ENCODE data around the gene PSMG1. TPM values are rescaled to one million over a fixed set of nuclear protein-coding genes. Genes with fewer than 3 reads are reported as not detected.
"Not testable (repeated sequence)": the region's sequence is repeated elsewhere in the genome, so short reads cannot be mapped to it uniquely, and the experiment has no call there.

PSMG1 gene
- total RNA-seq, 1 experiment from 2014 or later, result 110 TPM

GRCh38 chr21:39164523-39164922 lies 18.7 kb downstream of the PSMG1 start:
- Histone ChIP-seq H3K79me2 (ENCODE audit: low read length) (no peaks in the 10 kb centered on the region), H3K4me1 (ENCODE audit: insufficient read depth, low read length) (no peaks in the 10 kb centered on the region), H4K20me1 (ENCODE audit: low read length) (no peaks in the 10 kb centered on the region), H3K4me2 (ENCODE audit: low read length) (no peak overlapping the region), H3K4me3 (ENCODE audit: low read length) (no peak overlapping the region), H3F3A (ENCODE audit: low read length, unreplicated experiment) (no peaks in the 10 kb centered on the region), H3K27me3 (ENCODE audit: low read length) (no peaks in the 10 kb centered on the region), H3K36me3 (ENCODE audit: low read depth, low read length) (no peaks in the 10 kb centered on the region), H3K27ac (ENCODE audit: low read length) (no peak overlapping the region), H2AFZ (ENCODE audit: low read length) (no peak overlapping the region), H3K9me3 (ENCODE audit: low read length) (peaks cover 7% of the 10 kb centered on the region; the same call in 1 of the 2 replicates), H3K9ac (ENCODE audit: low read length) (no peak overlapping the region), H3K9me2 (replicated peaks; ENCODE audit: low read length) (no peaks in the 10 kb centered on the region)
- ChIA-PET CTCF (no interaction called here), POLR2A (ENCODE audit: unreplicated experiment) (no interaction called here)
- intact Hi-C loops (cut with micrococcal nuclease), result no loop called here
- ATAC-seq (no peak), DNase-seq (no peak)
- TF ChIP-seq CTCF (conservative IDR thresholded peaks at IDR 0.05; ENCODE audit: low read depth, low read length), result no peak
- no TSS peak for BruUV-seq (replicated peaks)

DNA sequence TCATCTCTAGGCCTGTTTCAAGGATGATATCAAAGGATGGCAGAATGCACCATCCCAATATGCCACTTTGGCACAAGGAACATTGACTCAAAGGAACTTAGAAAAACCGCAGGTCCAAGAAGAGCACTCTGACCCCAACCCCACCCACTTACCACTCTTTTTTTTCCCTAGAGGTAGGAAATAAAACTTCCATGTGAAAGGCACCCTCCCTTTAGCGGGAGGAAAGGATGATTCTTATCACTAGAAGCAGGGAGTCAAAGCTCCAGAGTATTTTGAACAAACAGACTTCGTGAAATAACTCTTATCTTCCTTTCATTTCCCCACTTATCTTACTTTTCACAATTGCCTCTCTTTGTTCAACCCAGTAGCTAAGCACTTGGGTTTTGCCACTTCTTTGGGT lies 22.2 kb downstream of the PSMG1 start:
- DNase-seq (no peak), ATAC-seq (no peak)
- ChIA-PET POLR2A (ENCODE audit: unreplicated experiment) (no interaction called here), CTCF (no interaction called here)
- H3K79me2 ChIP-seq (ENCODE audit: low read length), result no peaks in the 10 kb centered on the region
- H3K4me1 ChIP-seq (ENCODE audit: insufficient read depth, low read length), result no peaks in the 10 kb centered on the region
- H2AFZ ChIP-seq (ENCODE audit: low read length), result no peak overlapping the region
- TF ChIP-seq EZH2 (IDR thresholded peaks at IDR 0.05; ENCODE audit: low read length, unreplicated experiment) (no peak), CTCF (conservative IDR thresholded peaks at IDR 0.05; ENCODE audit: low read depth, low read length) (no peak), EZH2phosphoT487 (IDR thresholded peaks at IDR 0.05; ENCODE audit: borderline replicate concordance, low read length) (no peak)
- no peak overlapping the region for H3K9ac ChIP-seq (ENCODE audit: low read length)
- H3K9me2 ChIP-seq (replicated peaks; ENCODE audit: low read length), result no peaks in the 10 kb centered on the region
- no peaks in the 10 kb centered on the region for H3F3A ChIP-seq (ENCODE audit: low read length, unreplicated experiment)
- intact Hi-C loops (cut with micrococcal nuclease), result no loop called here
- no peaks in the 10 kb centered on the region for H3K27me3 ChIP-seq (ENCODE audit: low read length)
- H3K4me2 ChIP-seq (ENCODE audit: low read length), result no peak overlapping the region
- no peaks in the 10 kb centered on the region for H3K36me3 ChIP-seq (ENCODE audit: low read depth, low read length)
- no peak overlapping the region for H3K4me3 ChIP-seq (ENCODE audit: low read length)
- no peaks in the 10 kb centered on the region for H4K20me1 ChIP-seq (ENCODE audit: low read length)
- no peak overlapping the region for H3K27ac ChIP-seq (ENCODE audit: low read length)
- H3K9me3 ChIP-seq (ENCODE audit: low read length), result peaks cover 7% of the 10 kb centered on the region; the same call in 1 of the 2 replicates
- BruUV-seq (replicated peaks), result no TSS peak

DNA sequence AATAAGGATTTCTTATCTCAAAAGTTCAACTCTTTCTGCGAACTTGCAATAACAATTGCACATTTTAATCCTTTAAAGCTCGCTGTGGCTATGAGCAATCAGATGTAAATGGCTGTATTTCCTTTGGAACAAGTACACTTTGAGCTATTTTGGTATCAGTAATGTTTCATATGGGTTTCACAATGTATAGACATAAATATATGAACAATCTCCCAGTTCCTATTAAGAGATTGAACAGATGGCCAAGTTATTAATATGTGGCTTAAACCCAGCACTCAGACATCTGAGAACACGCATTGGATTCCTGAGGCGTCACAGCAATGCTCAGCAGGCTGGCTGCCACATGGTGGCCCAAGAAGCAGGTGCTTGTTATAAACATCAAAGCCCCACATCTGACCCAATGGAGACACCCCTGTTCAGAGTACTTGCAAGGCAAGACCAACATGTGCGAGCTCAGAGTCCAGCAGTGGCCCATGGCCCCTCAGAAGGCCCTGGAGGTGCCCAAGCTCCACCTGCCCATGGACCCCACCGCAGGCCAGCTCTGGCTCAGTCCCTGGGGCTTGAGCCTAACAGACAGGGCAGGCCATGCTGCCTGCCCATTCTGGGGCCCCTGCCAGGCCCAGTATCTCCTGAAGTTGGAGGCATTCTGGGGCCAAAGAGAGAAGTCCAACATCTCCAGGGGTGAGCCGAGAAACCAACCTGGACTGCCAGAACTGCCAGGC lies 23.7 kb downstream of the PSMG1 start:
- H3K9me3 ChIP-seq (ENCODE audit: low read length), result peaks cover 7% of the 10 kb centered on the region; the same call in 1 of the 2 replicates
- intact Hi-C loops (cut with micrococcal nuclease), result no loop called here
- POLR2A ChIA-PET (ENCODE audit: unreplicated experiment), result interaction anchor here (0.5 kb wide), 1 partner anchor 17 kb away, joined by 3 read pairs; no protein-coding TSS in a partner anchor

GRCh38 chr21:39157241-39157640 lies 26.0 kb downstream of the PSMG1 start:
- H4K20me1 ChIP-seq (ENCODE audit: low read length); H3K79me2 ChIP-seq (ENCODE audit: low read length); BruUV-seq (replicated peaks); DNase-seq; intact Hi-C loops (cut with micrococcal nuclease); H3K36me3 ChIP-seq (ENCODE audit: low read depth, low read length); H3K4me2 ChIP-seq (ENCODE audit: low read length); H3K9me3 ChIP-seq (ENCODE audit: low read length); H3K9me2 ChIP-seq (replicated peaks; ENCODE audit: low read length); H3K27ac ChIP-seq (ENCODE audit: low read length); H3F3A ChIP-seq (ENCODE audit: low read length, unreplicated experiment); ATAC-seq; H3K4me3 ChIP-seq (ENCODE audit: low read length); H3K4me1 ChIP-seq (ENCODE audit: insufficient read depth, low read length); POLR2A ChIA-PET (ENCODE audit: unreplicated experiment); H3K9ac ChIP-seq (ENCODE audit: low read length); CTCF ChIA-PET; H2AFZ ChIP-seq (ENCODE audit: low read length); H3K27me3 ChIP-seq (ENCODE audit: low read length): not testable (repeated sequence)

More for the DNA sequence above, 23.7 kb downstream of the PSMG1 start:
- Histone ChIP-seq H3K27me3 (ENCODE audit: low read length) (no peaks in the 10 kb centered on the region), H3K27ac (ENCODE audit: low read length) (no peak overlapping the region), H3K9me2 (replicated peaks; ENCODE audit: low read length) (no peaks in the 10 kb centered on the region), H3K36me3 (ENCODE audit: low read depth, low read length) (no peaks in the 10 kb centered on the region), H3K79me2 (ENCODE audit: low read length) (no peaks in the 10 kb centered on the region), H3K9ac (ENCODE audit: low read length) (no peak overlapping the region), H3K4me1 (ENCODE audit: insufficient read depth, low read length) (no peaks in the 10 kb centered on the region), H3K4me2 (ENCODE audit: low read length) (no peak overlapping the region), H4K20me1 (ENCODE audit: low read length) (no peaks in the 10 kb centered on the region), H2AFZ (ENCODE audit: low read length) (no peak overlapping the region), H3K4me3 (ENCODE audit: low read length) (no peak overlapping the region), H3F3A (ENCODE audit: low read length, unreplicated experiment) (no peaks in the 10 kb centered on the region)
- CTCF ChIA-PET, result no interaction called here
- BruUV-seq (replicated peaks), result no TSS peak
- ATAC-seq (no peak), DNase-seq (no peak)
- TF ChIP-seq EZH2phosphoT487 (IDR thresholded peaks at IDR 0.05; ENCODE audit: borderline replicate concordance, low read length) (no peak), EZH2 (IDR thresholded peaks at IDR 0.05; ENCODE audit: low read length, unreplicated experiment) (no peak)
